Measurements from ENCODE around the gene KIF20A. TPM values are rescaled to one million over a fixed set of nuclear protein-coding genes. Genes with fewer than 3 reads are reported as not detected.

KIF20A gene
- total RNA-seq, 2 donors from 2014 or later: 0.13 to 1.1 TPM

Other genes starting within 250 kb of the KIF20A start
- 10 to 100 TPM; 28.1 to 34.7 TPM for gene FAM13B, start 146.0 kb upstream of the KIF20A start, total RNA-seq
- not detected for gene WNT8A, start 95.1 kb upstream of the KIF20A start, total RNA-seq
- 1 to 10 TPM; 1.9 to 2.7 TPM for gene NME5, start 39.7 kb upstream of the KIF20A start, total RNA-seq
- 10 to 100 TPM; 19.8 to 34.7 TPM for gene BRD8, start 482 bp upstream of the KIF20A start, total RNA-seq
- gene CDC23, start 34.2 kb downstream of the KIF20A start, total RNA-seq: 10 to 100 TPM; 15.3 to 18.0 TPM
- 1 to 10 TPM in 1 of 2 donors, under 1 TPM in 1; 0.92 to 1.7 TPM for gene GFRA3, start 95.5 kb downstream of the KIF20A start, total RNA-seq
- under 1 TPM in 1 of 2 donors, not detected in 1; 0.21 TPM for gene CDC25C, start 152.7 kb downstream of the KIF20A start, total RNA-seq
- gene FAM53C, start 159.2 kb downstream of the KIF20A start, total RNA-seq: 10 to 100 TPM; 17.8 to 20.0 TPM
- gene KDM3B, start 173.6 kb downstream of the KIF20A start, total RNA-seq: 10 to 100 TPM; 33.9 to 39.8 TPM

Data from left cardiac atrium (tissue), 2 donors.